ENCODE results near the gene TENM3. TPM values are rescaled to one million over a fixed set of nuclear protein-coding genes. Genes with fewer than 3 reads are reported as not detected.

The TENM3 gene
- total RNA-seq, 1 experiment from 2014 or later, result 71.0 TPM

GRCh38 chr4:182842104-182842600, 599.0 kb downstream of the TENM3 start:
- Mint-ChIP-seq H3K27ac (no peak overlapping the region), H3K9me3 (0 out of 2 replicates have a peak, but pooled peaks cover 4% of the 10 kb centered on the region), H3K4me1 (peaks cover 12% of the 10 kb centered on the region), H3K27me3 (ENCODE audit: low read depth) (no peaks in the 10 kb centered on the region), H3K4me3 (no peak overlapping the region), H3K36me3 (no peaks in the 10 kb centered on the region)
- ATAC-seq (no peak), DNase-seq (ENCODE audit: low spot score) (no peak)
- TF ChIP-seq CBFB (CRISPR knock-in tag; IDR thresholded peaks at IDR 0.05; ENCODE audit: low read depth), result no peak
- no peak for TF ChIP-seq ZNF263 (CRISPR knock-in tag; IDR thresholded peaks at IDR 0.05; ENCODE audit: low read depth)
- TF ChIP-seq ETV6 (CRISPR knock-in tag; IDR thresholded peaks at IDR 0.05), result no peak
- no peak for TF ChIP-seq TEAD4 (CRISPR knock-in tag; IDR thresholded peaks at IDR 0.05)
- TF ChIP-seq, protein P1, sequence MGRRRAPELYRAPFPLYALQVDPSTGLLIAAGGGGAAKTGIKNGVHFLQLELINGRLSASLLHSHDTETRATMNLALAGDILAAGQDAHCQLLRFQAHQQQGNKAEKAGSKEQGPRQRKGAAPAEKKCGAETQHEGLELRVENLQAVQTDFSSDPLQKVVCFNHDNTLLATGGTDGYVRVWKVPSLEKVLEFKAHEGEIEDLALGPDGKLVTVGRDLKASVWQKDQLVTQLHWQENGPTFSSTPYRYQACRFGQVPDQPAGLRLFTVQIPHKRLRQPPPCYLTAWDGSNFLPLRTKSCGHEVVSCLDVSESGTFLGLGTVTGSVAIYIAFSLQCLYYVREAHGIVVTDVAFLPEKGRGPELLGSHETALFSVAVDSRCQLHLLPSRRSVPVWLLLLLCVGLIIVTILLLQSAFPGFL (CRISPR knock-in tag; IDR thresholded peaks at IDR 0.05; ENCODE audit: borderline replicate concordance), result no peak
- no peak for TF ChIP-seq SP1 (CRISPR knock-in tag; conservative IDR thresholded peaks at IDR 0.05)
- TF ChIP-seq ESRRA (CRISPR knock-in tag; IDR thresholded peaks at IDR 0.05; ENCODE audit: borderline replicate concordance), result no peak
- no peak for TF ChIP-seq E2F4 (CRISPR knock-in tag; IDR thresholded peaks at IDR 0.05; ENCODE audit: borderline replicate concordance, low read depth)
- no peak for TF ChIP-seq ATF6 (CRISPR knock-in tag; IDR thresholded peaks at IDR 0.05)
- TF ChIP-seq, protein P2, sequence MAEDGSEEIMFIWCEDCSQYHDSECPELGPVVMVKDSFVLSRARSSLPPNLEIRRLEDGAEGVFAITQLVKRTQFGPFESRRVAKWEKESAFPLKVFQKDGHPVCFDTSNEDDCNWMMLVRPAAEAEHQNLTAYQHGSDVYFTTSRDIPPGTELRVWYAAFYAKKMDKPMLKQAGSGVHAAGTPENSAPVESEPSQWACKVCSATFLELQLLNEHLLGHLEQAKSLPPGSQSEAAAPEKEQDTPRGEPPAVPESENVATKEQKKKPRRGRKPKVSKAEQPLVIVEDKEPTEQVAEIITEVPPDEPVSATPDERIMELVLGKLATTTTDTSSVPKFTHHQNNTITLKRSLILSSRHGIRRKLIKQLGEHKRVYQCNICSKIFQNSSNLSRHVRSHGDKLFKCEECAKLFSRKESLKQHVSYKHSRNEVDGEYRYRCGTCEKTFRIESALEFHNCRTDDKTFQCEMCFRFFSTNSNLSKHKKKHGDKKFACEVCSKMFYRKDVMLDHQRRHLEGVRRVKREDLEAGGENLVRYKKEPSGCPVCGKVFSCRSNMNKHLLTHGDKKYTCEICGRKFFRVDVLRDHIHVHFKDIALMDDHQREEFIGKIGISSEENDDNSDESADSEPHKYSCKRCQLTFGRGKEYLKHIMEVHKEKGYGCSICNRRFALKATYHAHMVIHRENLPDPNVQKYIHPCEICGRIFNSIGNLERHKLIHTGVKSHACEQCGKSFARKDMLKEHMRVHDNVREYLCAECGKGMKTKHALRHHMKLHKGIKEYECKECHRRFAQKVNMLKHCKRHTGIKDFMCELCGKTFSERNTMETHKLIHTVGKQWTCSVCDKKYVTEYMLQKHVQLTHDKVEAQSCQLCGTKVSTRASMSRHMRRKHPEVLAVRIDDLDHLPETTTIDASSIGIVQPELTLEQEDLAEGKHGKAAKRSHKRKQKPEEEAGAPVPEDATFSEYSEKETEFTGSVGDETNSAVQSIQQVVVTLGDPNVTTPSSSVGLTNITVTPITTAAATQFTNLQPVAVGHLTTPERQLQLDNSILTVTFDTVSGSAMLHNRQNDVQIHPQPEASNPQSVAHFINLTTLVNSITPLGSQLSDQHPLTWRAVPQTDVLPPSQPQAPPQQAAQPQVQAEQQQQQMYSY (CRISPR knock-in tag; IDR thresholded peaks at IDR 0.05), result no peak
- TF ChIP-seq, protein P3, sequence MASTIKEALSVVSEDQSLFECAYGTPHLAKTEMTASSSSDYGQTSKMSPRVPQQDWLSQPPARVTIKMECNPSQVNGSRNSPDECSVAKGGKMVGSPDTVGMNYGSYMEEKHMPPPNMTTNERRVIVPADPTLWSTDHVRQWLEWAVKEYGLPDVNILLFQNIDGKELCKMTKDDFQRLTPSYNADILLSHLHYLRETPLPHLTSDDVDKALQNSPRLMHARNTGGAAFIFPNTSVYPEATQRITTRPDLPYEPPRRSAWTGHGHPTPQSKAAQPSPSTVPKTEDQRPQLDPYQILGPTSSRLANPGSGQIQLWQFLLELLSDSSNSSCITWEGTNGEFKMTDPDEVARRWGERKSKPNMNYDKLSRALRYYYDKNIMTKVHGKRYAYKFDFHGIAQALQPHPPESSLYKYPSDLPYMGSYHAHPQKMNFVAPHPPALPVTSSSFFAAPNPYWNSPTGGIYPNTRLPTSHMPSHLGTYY (CRISPR knock-in tag; IDR thresholded peaks at IDR 0.05), result no peak
- TF ChIP-seq, protein P4, sequence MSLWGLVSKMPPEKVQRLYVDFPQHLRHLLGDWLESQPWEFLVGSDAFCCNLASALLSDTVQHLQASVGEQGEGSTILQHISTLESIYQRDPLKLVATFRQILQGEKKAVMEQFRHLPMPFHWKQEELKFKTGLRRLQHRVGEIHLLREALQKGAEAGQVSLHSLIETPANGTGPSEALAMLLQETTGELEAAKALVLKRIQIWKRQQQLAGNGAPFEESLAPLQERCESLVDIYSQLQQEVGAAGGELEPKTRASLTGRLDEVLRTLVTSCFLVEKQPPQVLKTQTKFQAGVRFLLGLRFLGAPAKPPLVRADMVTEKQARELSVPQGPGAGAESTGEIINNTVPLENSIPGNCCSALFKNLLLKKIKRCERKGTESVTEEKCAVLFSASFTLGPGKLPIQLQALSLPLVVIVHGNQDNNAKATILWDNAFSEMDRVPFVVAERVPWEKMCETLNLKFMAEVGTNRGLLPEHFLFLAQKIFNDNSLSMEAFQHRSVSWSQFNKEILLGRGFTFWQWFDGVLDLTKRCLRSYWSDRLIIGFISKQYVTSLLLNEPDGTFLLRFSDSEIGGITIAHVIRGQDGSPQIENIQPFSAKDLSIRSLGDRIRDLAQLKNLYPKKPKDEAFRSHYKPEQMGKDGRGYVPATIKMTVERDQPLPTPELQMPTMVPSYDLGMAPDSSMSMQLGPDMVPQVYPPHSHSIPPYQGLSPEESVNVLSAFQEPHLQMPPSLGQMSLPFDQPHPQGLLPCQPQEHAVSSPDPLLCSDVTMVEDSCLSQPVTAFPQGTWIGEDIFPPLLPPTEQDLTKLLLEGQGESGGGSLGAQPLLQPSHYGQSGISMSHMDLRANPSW (CRISPR knock-in tag; conservative IDR thresholded peaks at IDR 0.05; ENCODE audit: low read depth), result no peak
- ChIA-PET CTCF (interaction anchor here (1.1 kb wide), 1 partner anchor 20 kb away, joined by 3 read pairs; no protein-coding TSS in a partner anchor), POLR2A (interaction anchor here (0.6 kb wide), 1 partner anchor 11 kb away, joined by 4 read pairs; no protein-coding TSS in a partner anchor)
